ENCODE data around the gene CKLF. TPM values are rescaled to one million over a fixed set of nuclear protein-coding genes. Genes with fewer than 3 reads are reported as not detected.
A peak's percentile ranks its signal among the peaks of the same experiment; 100 is the strongest.

CKLF gene
- total RNA-seq, 1 experiment from 2014 or later = 293 TPM

GRCh38 chr16:66588981-66589713, 36.8 kb downstream of the CKLF start:
- peak; percentile 55 for TF ChIP-seq CTCF (IDR thresholded peaks at IDR 0.05; ENCODE audit: unreplicated experiment)
- H3K4me3 Mint-ChIP-seq (ENCODE audit: low read depth, unreplicated experiment) = no peak overlapping the region
- no peak overlapping the region for H3K27ac Mint-ChIP-seq (ENCODE audit: unreplicated experiment)
- intact Hi-C loops (cut with micrococcal nuclease; ENCODE audit: unreplicated experiment) = no loop called here
- no peaks in the 10 kb centered on the region for H3K27me3 Mint-ChIP-seq (ENCODE audit: unreplicated experiment)
- DNase-seq = peak; percentile 54
- CTCF ChIA-PET = interaction anchor here (0.6 to 2.0 kb wide), 4 partner anchors 8 to 720 kb away, joined by 3 to 8 read pairs (median 4); no protein-coding TSS in a partner anchor
- no TSS peak for BruUV-seq (replicated peaks)
- peaks cover 4% of the 10 kb centered on the region for H3K36me3 Mint-ChIP-seq (ENCODE audit: insufficient read depth, unreplicated experiment)
- peaks cover 7% of the 10 kb centered on the region for H3K4me1 Mint-ChIP-seq (ENCODE audit: low read depth, unreplicated experiment)
- H3K9me3 Mint-ChIP-seq (ENCODE audit: low read depth, unreplicated experiment) = no peaks in the 10 kb centered on the region

- Mint-ChIP-seq H3K27ac (ENCODE audit: unreplicated experiment) (no peak overlapping the region), H3K4me1 (ENCODE audit: low read depth, unreplicated experiment) (peaks cover 7% of the 10 kb centered on the region), H3K9me3 (ENCODE audit: low read depth, unreplicated experiment) (no peaks in the 10 kb centered on the region), H3K36me3 (ENCODE audit: insufficient read depth, unreplicated experiment) (peaks cover 4% of the 10 kb centered on the region), H3K27me3 (ENCODE audit: unreplicated experiment) (no peaks in the 10 kb centered on the region), H3K4me3 (ENCODE audit: low read depth, unreplicated experiment) (no peak overlapping the region)
- intact Hi-C loops (cut with micrococcal nuclease; ENCODE audit: unreplicated experiment) = no loop called here
- BruUV-seq (replicated peaks) = no TSS peak
- CTCF ChIA-PET = interaction anchor here (0.7 to 2.0 kb wide), 3 partner anchors 26 to 266 kb away, joined by 4 to 8 read pairs (median 4); no protein-coding TSS in a partner anchor
- no peak for TF ChIP-seq CTCF (IDR thresholded peaks at IDR 0.05; ENCODE audit: unreplicated experiment)
- DNase-seq = no peak
Measured at GRCh38 chr16:66590322-66590721, 37.9 kb downstream of the CKLF start.

- intact Hi-C loops (cut with micrococcal nuclease; ENCODE audit: unreplicated experiment) = no loop called here
- no TSS peak for BruUV-seq (replicated peaks)
- peaks cover 7% of the 10 kb centered on the region for H3K4me1 Mint-ChIP-seq (ENCODE audit: low read depth, unreplicated experiment)
- TF ChIP-seq CTCF (IDR thresholded peaks at IDR 0.05; ENCODE audit: unreplicated experiment) = no peak
- H3K27me3 Mint-ChIP-seq (ENCODE audit: unreplicated experiment) = no peaks in the 10 kb centered on the region
- H3K9me3 Mint-ChIP-seq (ENCODE audit: low read depth, unreplicated experiment) = no peaks in the 10 kb centered on the region
- no peak overlapping the region for H3K27ac Mint-ChIP-seq (ENCODE audit: unreplicated experiment)
- H3K4me3 Mint-ChIP-seq (ENCODE audit: low read depth, unreplicated experiment) = no peak overlapping the region
- CTCF ChIA-PET = interaction anchor here (2.0 kb wide), 1 partner anchor 184 kb away, joined by 8 read pairs; no protein-coding TSS in a partner anchor
- peaks cover 4% of the 10 kb centered on the region for H3K36me3 Mint-ChIP-seq (ENCODE audit: insufficient read depth, unreplicated experiment)
- no peak for DNase-seq
Measured at GRCh38 chr16:66591018-66591417, 38.6 kb downstream of the CKLF start.

GRCh38 chr16:66592241-66592640, 39.9 kb downstream of the CKLF start:
- Mint-ChIP-seq H3K27ac (ENCODE audit: unreplicated experiment) (no peak overlapping the region), H3K36me3 (ENCODE audit: insufficient read depth, unreplicated experiment) (peaks cover 4% of the 10 kb centered on the region), H3K4me3 (ENCODE audit: low read depth, unreplicated experiment) (no peak overlapping the region), H3K9me3 (ENCODE audit: low read depth, unreplicated experiment) (no peaks in the 10 kb centered on the region), H3K27me3 (ENCODE audit: unreplicated experiment) (no peaks in the 10 kb centered on the region), H3K4me1 (ENCODE audit: low read depth, unreplicated experiment) (peaks cover 7% of the 10 kb centered on the region)
- intact Hi-C loops (cut with micrococcal nuclease; ENCODE audit: unreplicated experiment) = no loop called here
- no TSS peak for BruUV-seq (replicated peaks)
- CTCF ChIA-PET = no interaction called here
- no peak for TF ChIP-seq CTCF (IDR thresholded peaks at IDR 0.05; ENCODE audit: unreplicated experiment)
- DNase-seq = no peak

All from Calu3 (cell line).